T-cell (primary cell): Measurements from ENCODE around the gene ZBTB7A. TPM values are rescaled to one million over a fixed set of nuclear protein-coding genes. Genes with fewer than 3 reads are reported as not detected.

Experiments used
- ATAC-seq, 4 experiments: fragments of 200-7000 bp in 3 of 4; fragments of 150-1000 bp in 1 of 4; cut with Tn5 transposase; replicated peaks in 1 of 4; 1 replicate in 3 of 4; 2 replicates in 1 of 4; pipeline ENCODE4 v1.10.0; 2021; ENCODE audit warnings: moderate library complexity in 3 of 4, mild to moderate bottlenecking in 2 of 4, moderate number of reproducible peaks in 1 of 4
- CTCF ChIA-PET, 2 donors: fragments of 300-600 bp; sonication (Branson Sonifier 250); formaldehyde crosslinking; loops; one replicate each; lab custom pipeline; 2022; ENCODE audit warnings: antibody characterized with exemption in 2 of 2; lab: Charles Lee
- POLR2A ChIA-PET, 2 donors: fragments of 300-600 bp; sonication (Branson Sonifier 250); formaldehyde crosslinking; loops; one replicate each; lab custom pipeline; 2022; ENCODE audit warnings: antibody characterized with exemption in 2 of 2; lab: Charles Lee
- DNase-seq, 35 experiments: peaks; one replicate each; pipeline versions ENCODE4 v3.0.0 to v3.0.0-alpha.2; 2013 to 2023
- H3K27ac ChIP-seq: one replicate; pipeline ENCODE4 v1.5.1; 2013; ENCODE audit warnings: low read length
- H3K27me3 ChIP-seq, 2 experiments: replicated peaks in 1 of 2; 1 replicate in 1 of 2; 2 replicates in 1 of 2; pipeline versions ENCODE4 v1.6.1 to v1.7.0; 2013; ENCODE audit warnings: low read length in 1 of 2, mixed read lengths in 1 of 2; ENCODE audit not compliant: control insufficient read depth in 2 of 2, insufficient read depth in 2 of 2; ENCODE audit errors: extremely low read depth in 1 of 2
- H3K36me3 ChIP-seq, 2 donors: 1 replicate in 1 of 2; 2 replicates in 1 of 2; pipeline versions ENCODE4 v1.6.1 to v1.7.0; 2013; ENCODE audit warnings: low read length in 1 of 2; ENCODE audit not compliant: control insufficient read depth in 2 of 2, insufficient read depth in 1 of 2; ENCODE audit errors: extremely low read depth in 1 of 2
- H3K4me1 ChIP-seq, 2 experiments: 1 replicate in 1 of 2; 2 replicates in 1 of 2; pipeline versions ENCODE4 v1.6.1 to v1.7.0; 2013; ENCODE audit warnings: low read length in 2 of 2, mixed read lengths in 1 of 2; ENCODE audit not compliant: insufficient read depth in 2 of 2, control insufficient read depth in 1 of 2; ENCODE audit errors: extremely low read depth in 1 of 2
- H3K4me3 ChIP-seq, 2 donors: 1 replicate in 1 of 2; 2 replicates in 1 of 2; pipeline versions ENCODE4 v1.5.1 to v1.7.0; 2013; ENCODE audit warnings: mild to moderate bottlenecking in 2 of 2, low read length in 1 of 2, moderate library complexity in 1 of 2; ENCODE audit not compliant: control insufficient read depth in 1 of 2; ENCODE audit errors: extremely low read depth in 1 of 2
- H3K9me3 ChIP-seq: 2 replicates; pipeline ENCODE4 v1.7.0; 2013
- H3K27ac Mint-ChIP-seq, 2 donors: one replicate each; pipeline ENCODE4 v1.8.0; 2020 to 2021; ENCODE audit warnings: mild to moderate bottlenecking in 2 of 2, mixed read lengths in 2 of 2
- H3K27me3 Mint-ChIP-seq, 2 donors: one replicate each; pipeline ENCODE4 v1.8.0; 2021 to 2022; ENCODE audit warnings: mixed read lengths in 2 of 2
- H3K36me3 Mint-ChIP-seq: one replicate; pipeline ENCODE4 v1.8.0; 2021; ENCODE audit warnings: mixed read lengths
- H3K4me1 Mint-ChIP-seq, 3 donors: one replicate each; pipeline ENCODE4 v1.8.0; 2020 to 2022; ENCODE audit warnings: mixed read lengths in 3 of 3, mild to moderate bottlenecking in 1 of 3
- H3K4me3 Mint-ChIP-seq, 3 donors: one replicate each; pipeline ENCODE4 v1.8.0; 2020 to 2022; ENCODE audit warnings: mild to moderate bottlenecking in 3 of 3, mixed read lengths in 3 of 3, moderate library complexity in 3 of 3
- H3K9me3 Mint-ChIP-seq, 3 donors: one replicate each; pipeline ENCODE4 v1.8.0; 2020 to 2022; ENCODE audit warnings: mixed read lengths in 3 of 3
- WGBS: methylation state at CpG from one replicate; pipeline ENCODE4 v1.1.5; 2013; ENCODE audit warnings: missing lambda C conversion rate; ENCODE audit not compliant: insufficient coverage; 5-methylcytosine and 5-hydroxymethylcytosine counted together
- total RNA-seq, 35 experiments: library from RNA in 6 of 35; stranded (reverse) in 6 of 35; fragments of 120-200 nt in 1 of 35; gene quantifications; one replicate each; pipeline versions ENCODE4 v1.2.1 to v1.2.4 and lab custom pipeline; 2013 to 2026

Gene ZBTB7A
- total RNA-seq, 5 donors from 2014 or later (not counting 1 experiment from before 2014, with no cell fraction given) = 43.6 to 85.7 (median 81.8) TPM

DNA sequence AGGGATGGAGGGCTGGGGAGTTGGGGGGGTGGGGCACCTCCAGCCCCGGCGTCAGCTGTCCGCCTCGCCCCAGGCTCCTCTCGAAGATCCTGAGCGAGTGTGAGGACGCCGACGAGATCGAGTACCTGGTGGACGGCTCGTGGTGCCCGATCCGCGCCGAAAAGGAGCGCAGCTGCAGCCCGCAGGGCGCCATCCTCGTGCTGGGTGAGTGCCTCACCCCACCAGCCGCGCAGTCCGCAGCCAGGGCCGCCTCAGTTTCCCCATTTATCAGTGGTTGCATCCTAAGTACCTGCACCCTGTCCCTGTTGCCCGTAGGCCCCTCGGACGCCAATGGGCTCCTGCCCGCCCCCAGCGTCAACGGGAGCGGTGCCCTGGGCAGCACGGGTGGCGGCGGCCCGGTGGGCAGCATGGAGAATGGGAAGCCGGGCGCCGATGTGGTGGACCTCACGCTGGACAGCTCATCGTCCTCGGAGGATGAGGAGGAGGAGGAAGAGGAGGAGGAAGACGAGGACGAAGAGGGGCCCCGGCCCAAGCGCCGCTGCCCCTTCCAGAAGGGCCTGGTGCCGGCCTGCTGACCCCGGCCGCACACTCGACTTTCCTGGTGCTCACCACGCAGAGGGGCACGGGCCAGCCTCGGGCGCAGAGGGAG lies 29.3 kb downstream of the ZBTB7A start:
- Mint-ChIP-seq H3K36me3 (no peaks in the 10 kb centered on the region), H3K27me3 (no peaks in the 10 kb centered on the region), H3K9me3 (no peaks in the 10 kb centered on the region), H3K4me3 (no peak overlapping the region), H3K4me1 (no peaks in the 10 kb centered on the region), H3K27ac (no peak overlapping the region)
- DNase-seq (no peak), ATAC-seq (no peak)
- H3K9me3 ChIP-seq = no peaks in the 10 kb centered on the region
- CTCF ChIA-PET = no interaction called here
- no peaks in the 10 kb centered on the region for H3K27me3 ChIP-seq
- H3K27ac ChIP-seq = no peak overlapping the region
- H3K36me3 ChIP-seq = peaks cover 24 to 27% of the 10 kb centered on the region in 2 donors
- 96% methylated on average over 39 of the region's 54 CpGs for WGBS
- H3K4me3 ChIP-seq = no peak overlapping the region
- POLR2A ChIA-PET = no interaction called here
- no peaks in the 10 kb centered on the region for H3K4me1 ChIP-seq

GRCh38 chr19:4036576-4037300 lies 30.0 kb downstream of the ZBTB7A start:
- no peaks in the 10 kb centered on the region for H3K9me3 ChIP-seq
- no peak overlapping the region for H3K4me3 ChIP-seq
- POLR2A ChIA-PET = no interaction called here
- no peak overlapping the region for H3K27ac Mint-ChIP-seq
- H3K9me3 Mint-ChIP-seq = no peaks in the 10 kb centered on the region
- DNase-seq = no peak
- no peaks in the 10 kb centered on the region for H3K36me3 Mint-ChIP-seq
- H3K4me3 Mint-ChIP-seq = no peak overlapping the region
- CTCF ChIA-PET = no interaction called here
- no peaks in the 10 kb centered on the region for H3K4me1 ChIP-seq
- no peak for ATAC-seq
- H3K4me1 Mint-ChIP-seq = no peaks in the 10 kb centered on the region
- H3K27me3 Mint-ChIP-seq = no peaks in the 10 kb centered on the region
- 97% methylated on average over 25 of the region's 25 CpGs for WGBS
- H3K36me3 ChIP-seq = peaks cover 24 to 30% of the 10 kb centered on the region in 2 donors
- H3K27ac ChIP-seq = no peak overlapping the region
- H3K27me3 ChIP-seq = no peaks in the 10 kb centered on the region

DNA sequence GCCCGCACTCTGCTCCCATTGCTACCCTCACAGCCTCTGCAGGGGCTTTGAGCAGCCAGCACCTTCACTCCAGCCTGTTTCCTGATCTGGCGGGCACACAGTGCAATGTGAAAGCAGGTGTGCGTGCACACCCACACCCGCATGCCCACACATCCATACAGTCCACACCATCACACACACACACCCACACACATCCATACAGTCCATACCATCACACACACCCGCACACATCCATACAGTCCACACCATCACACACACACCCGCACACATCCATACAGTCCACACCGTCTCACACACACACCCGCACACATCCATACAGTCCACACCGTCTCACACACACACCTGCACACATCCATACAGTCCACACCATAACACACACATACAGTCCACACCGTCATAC lies 31.1 kb downstream of the ZBTB7A start:
- POLR2A ChIA-PET = no interaction called here
- Mint-ChIP-seq H3K27ac (no peak overlapping the region), H3K9me3 (no peaks in the 10 kb centered on the region), H3K27me3 (no peaks in the 10 kb centered on the region), H3K4me1 (no peaks in the 10 kb centered on the region), H3K36me3 (no peaks in the 10 kb centered on the region), H3K4me3 (no peak overlapping the region)
- peaks cover 30% of the 10 kb centered on the region in 2 donors for H3K36me3 ChIP-seq
- H3K4me1 ChIP-seq = no peaks in the 10 kb centered on the region
- CTCF ChIA-PET = no interaction called here
- H3K27ac ChIP-seq = no peak overlapping the region
- ATAC-seq (peak in 2 of 4 experiments; percentile 10 to 15), DNase-seq (no peak)
- whole genome bisulfite sequencing = 77% methylated on average over 5 of the region's 10 CpGs
- no peak overlapping the region for H3K4me3 ChIP-seq
- no peaks in the 10 kb centered on the region for H3K9me3 ChIP-seq
- no peaks in the 10 kb centered on the region for H3K27me3 ChIP-seq

- Mint-ChIP-seq H3K36me3 (no peaks in the 10 kb centered on the region), H3K27ac (peak overlapping the region in 1 of 2 donors; percentile 34), H3K4me1 (no peaks in the 10 kb centered on the region), H3K9me3 (no peaks in the 10 kb centered on the region), H3K27me3 (no peaks in the 10 kb centered on the region), H3K4me3 (no peak overlapping the region)
- Histone ChIP-seq H3K4me3 (no peak overlapping the region), H3K27ac (no peak overlapping the region), H3K36me3 (peaks cover 29 to 30% of the 10 kb centered on the region in 2 donors), H3K9me3 (no peaks in the 10 kb centered on the region), H3K4me1 (no peaks in the 10 kb centered on the region), H3K27me3 (no peaks in the 10 kb centered on the region)
- no peak for DNase-seq
- 95% methylated on average over 14 of the region's 19 CpGs for WGBS
- POLR2A ChIA-PET = no interaction called here
- CTCF ChIA-PET = no interaction called here
- ATAC-seq = peak in 1 of 4 experiments; percentile 22
These were observed 31.6 kb downstream of the ZBTB7A start for GRCh38 chr19:4035018-4035566.

DNA sequence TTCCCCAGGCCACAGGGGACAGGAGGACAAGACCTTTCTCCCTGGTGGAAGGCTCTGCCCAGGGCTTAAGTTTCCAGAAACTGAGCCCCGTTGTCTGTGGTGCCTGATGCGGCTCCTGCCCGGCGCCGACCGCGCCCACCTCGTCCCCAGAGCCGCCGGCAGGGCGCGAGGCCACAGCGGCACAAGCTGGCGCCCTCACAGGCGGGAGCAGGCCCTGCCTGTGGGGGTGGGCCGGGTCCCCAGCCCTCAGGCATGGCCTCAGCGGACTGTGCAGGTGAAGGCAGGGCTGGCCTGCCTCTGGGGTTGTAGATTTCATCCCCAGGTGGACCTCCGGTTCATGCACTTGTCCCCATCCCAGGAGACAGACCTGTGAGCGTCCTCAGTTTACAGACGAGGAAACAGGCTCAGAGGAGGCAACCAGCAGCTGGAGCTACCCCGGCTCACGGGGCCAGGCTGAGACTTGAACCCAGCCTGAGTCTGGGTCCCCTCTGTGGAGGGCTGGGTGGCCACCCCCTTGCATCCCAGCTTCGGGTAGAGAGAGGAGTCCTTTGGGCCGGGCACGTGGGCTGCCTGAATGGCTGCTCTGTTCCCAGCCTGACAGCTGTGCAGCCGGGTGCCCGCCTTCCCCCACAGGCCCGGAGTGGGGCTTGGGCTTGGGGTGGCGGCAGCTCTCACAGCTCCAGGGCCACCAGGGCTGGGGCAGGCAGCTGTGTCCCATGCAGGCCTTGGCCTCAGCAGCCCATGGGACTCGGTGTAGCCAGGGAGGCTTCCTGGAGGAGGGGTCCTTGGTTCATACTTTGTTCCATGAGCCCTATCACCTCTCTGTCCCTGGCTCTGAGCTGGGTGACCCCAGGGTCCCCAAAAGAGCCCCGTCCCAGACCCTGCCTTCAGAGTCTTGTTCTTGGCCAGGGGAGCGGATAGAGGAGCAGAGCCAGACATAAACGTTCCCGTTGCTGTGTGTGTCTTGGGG lies 32.4 kb downstream of the ZBTB7A start:
- peak in 1 of 4 experiments; percentile 11 for ATAC-seq
- H3K27me3 Mint-ChIP-seq = no peaks in the 10 kb centered on the region
- H3K4me3 ChIP-seq = no peak overlapping the region
- no peaks in the 10 kb centered on the region for H3K27me3 ChIP-seq
- H3K9me3 ChIP-seq = no peaks in the 10 kb centered on the region
- no peaks in the 10 kb centered on the region for H3K4me1 ChIP-seq
- ChIA-PET POLR2A (no interaction called here), CTCF (no interaction called here)
- no peak for DNase-seq
- H3K36me3 ChIP-seq = peaks cover 27 to 30% of the 10 kb centered on the region in 2 donors
- no peak overlapping the region for H3K4me3 Mint-ChIP-seq
- H3K36me3 Mint-ChIP-seq = no peaks in the 10 kb centered on the region
- peak overlapping the region in 1 of 2 donors; percentile 34 for H3K27ac Mint-ChIP-seq
- no peak overlapping the region for H3K27ac ChIP-seq
- 92% methylated on average over 28 of the region's 34 CpGs for WGBS
- H3K9me3 Mint-ChIP-seq = no peaks in the 10 kb centered on the region
- no peaks in the 10 kb centered on the region for H3K4me1 Mint-ChIP-seq
